HG02588 (cell line): ENCODE measurements around the gene ABCD3.
"Not testable (repeated sequence)": the region's sequence is repeated elsewhere in the genome, so short reads cannot be mapped to it uniquely, and the experiment has no call there.

ENCODE experiments used
- ATAC-seq: cut with Tn5 transposase; IDR thresholded peaks from one replicate; pipeline ENCODE4 v1.9.1; 2021; ENCODE audit warnings: mild to moderate bottlenecking, moderate library complexity; ENCODE audit not compliant: unreplicated experiment

The ABCD3 gene

DNA sequence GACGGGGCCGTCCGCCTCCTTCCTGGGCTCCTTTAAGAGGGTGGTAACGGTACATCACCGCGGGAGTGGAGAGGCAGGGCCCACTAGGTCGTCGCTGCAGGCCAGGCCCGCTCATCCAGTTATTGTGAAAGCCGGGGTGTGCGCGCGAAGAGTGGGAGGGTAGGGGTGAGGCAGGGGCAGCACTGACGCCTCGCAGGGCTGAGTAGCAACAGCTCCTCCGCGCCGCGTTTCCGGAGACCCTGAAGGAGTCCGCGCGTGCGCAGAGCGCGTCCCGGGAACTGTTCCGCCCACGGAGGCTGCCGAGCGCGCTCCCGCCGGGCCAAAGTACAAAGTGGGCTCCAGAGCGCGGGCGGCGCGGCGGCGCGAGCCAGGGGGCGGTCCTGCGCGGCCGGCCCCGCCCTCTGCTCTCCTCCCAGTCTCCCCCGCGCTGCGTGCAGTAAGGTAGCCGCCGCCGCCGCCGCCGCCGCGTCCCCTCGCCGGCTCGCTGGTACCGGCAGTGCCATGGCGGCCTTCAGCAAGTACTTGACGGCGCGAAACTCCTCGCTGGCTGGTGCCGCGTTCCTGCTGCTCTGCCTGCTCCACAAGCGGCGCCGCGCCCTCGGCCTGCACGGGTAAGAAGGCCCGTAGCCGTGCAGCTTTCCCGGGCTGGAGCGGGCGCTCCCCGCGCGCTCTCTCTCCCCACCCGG lies at the start of gene ABCD3:
Gene ABCD3 (plus strand): TSS at position 412 of the 686 bp plus-strand sequence. CDS start 90 bp downstream, at position 502.
- ATAC-seq, result peak; percentile 96

DNA sequence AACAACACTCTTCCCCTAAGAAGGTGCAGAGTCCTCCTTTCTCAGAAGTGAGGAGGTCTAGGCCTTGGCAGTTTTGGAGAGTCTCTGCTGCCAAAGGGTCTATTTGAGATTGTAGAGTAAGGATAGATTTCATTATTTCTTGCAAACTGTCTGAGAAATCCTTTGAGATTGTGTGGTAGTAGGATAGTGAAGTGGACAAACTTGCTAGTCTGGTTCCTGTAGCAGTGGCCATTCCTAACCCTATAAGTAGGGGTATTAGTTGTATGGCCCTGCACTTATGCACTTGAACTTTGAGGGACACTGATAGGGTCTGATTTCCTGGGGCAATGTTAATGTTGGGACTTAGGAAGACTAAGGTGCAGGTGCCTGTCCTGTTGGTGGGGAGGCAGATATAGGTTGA lies 45.4 kb upstream of the ABCD3 start:
- ATAC-seq, result not testable (repeated sequence)

DNA sequence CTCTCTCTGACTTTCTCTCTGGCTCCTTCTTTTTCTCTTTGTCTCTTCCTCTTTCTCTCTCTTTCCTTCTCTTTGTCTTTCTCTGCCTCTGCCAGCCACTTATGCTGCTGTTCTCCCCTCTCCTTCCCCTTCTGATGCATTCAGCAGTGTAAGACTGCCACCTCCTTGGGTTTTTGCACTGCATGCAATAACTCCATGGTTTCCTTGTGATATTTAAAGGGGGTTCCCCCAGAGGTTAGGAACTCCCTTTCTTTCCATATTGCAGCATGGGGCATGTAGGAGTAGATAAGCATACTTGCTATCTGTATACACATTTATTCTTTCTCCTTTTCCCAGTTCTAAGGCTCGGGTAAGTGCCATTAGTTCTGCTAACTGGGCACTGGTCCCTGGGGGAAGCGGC lies 44.9 kb upstream of the ABCD3 start:
- ATAC-seq, result not testable (repeated sequence)

DNA sequence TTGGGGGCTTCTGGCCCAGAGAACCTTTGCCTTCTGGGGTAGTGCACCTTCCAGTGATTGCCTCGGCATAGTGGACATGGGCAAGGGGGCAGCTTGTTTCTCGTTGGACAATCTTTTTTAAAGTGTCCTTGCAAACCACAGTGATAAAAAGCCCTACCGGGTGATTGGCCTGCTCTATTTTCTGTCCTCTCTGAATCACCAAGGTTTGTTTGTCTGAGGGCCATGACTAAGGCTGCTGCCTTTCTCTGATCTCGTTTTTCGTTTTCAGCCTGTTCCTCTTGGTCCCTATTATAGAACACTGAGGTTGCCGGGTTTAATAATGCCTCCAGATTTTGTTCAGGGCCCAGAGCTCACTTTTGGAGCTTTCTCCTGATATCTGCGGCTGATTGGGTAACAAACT lies 42.5 kb upstream of the ABCD3 start:
- ATAC-seq, result not testable (repeated sequence)

DNA sequence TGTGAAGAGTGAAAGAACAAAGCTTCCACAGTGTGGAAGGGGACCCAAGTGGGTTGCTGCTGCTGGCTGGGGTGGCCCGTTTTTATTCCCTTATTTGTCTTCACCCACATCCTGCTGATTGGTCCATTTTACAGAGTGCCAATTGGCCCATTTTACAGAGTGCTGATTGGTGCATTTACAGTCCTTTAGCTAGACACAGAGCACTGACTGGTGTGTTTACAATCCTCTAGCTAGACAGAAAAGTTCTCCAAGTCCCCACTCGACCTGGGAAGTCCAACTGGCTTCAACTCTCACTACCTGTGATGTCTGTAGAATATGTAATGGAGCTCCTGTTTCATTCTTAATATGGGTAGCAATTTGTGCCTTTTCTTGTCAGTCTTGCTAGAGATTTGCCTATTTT lies 39.7 kb upstream of the ABCD3 start:
- not testable (repeated sequence) for ATAC-seq

DNA sequence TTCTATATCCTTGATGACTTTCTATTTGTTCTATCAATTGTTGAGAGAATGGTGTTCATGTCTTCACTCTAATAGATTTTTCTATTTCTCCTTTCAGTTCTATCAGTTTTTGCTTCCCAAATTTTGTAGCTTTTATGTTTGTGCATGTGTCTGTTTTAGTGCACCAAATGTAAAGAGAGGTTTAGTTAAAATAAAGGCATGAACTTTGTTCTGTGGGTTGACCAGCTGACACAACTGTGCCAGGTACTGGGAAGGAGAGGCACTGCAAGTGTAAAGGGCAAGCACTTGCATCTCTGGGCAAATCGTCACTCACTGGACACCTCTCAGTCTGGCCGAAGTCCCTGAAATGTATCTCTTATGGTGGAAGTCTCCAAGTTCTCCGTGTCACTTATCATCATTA lies 38.6 kb upstream of the ABCD3 start:
- ATAC-seq, result no peak

DNA sequence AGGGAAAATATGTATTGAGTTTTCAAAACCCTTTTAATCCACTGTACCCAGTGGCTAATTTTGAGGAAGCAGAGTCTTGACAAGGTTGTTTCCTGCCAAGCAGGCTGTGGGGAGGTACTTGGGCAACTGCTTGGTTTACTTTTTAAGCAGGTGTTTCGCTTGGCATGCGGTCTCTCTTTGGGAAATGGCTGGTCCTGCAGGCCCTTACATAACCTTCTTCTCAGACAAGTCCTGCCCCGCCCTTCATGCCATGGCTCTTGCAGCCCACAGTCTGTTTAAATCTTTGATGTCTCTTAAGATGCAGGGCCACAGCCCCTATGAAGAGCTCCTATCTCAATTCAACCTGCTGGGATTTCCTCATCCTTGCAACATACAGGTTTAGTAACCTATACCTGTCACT lies 36.0 kb upstream of the ABCD3 start:
- ATAC-seq, result no peak

DNA sequence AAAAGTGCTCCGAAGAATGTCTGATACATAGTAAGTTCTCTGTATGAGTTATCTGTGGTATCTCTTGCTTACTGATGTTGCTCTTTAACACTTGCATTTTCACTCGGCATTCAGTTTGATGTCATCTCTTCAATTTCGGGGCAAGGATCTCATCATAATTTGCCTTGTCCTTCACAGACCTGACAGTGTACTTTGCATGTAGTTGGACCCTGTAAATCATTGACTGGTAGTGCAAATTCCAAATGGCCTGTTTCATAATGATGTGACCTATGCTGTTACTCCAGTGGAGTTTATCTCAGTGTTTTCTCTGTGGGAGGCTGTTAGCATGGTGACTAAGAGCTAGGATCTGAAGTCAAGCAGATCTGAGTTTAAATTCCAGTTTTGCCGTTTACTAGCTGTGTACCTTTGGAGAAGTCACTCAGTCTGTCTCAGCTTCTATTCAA lies 34.2 kb upstream of the ABCD3 start:
- peak; percentile 73 for ATAC-seq

DNA sequence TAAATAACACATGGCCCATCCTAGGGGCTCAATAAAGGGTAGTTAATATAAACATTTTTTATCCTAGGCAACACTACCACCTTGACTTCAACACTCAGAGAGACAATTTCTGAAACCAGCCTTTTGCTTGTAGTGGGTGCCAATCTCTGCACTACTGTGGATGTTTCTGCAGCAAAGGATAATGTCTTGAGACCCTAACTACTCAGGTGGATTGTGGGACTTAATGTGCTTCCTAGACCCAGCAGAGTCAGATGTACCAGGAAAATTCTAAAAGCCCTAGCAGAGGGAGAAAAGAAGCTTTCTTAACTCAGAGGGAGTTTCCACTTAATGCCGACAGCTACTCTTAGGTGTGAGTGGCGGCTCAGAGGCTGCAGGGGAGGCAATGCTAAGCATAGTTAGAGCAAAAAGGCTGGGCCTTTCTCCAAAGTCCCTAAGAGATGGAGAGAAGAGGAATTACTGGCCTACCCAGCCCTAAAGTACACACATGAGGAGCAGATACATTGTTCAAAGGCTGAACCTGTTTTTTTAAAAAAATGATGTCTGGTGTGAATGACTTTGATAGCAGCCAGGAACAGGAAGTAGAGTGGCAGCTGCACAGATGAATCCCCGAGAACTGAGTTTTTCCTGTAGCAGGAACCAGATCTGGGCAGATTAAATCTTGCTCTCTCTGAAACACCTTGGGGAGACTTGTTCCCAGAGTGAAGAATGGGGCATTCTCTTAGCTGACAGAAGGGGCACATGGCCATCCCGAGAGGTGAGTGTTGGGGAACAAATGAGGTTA lies 33.5 kb upstream of the ABCD3 start:
- ATAC-seq, result no peak

DNA sequence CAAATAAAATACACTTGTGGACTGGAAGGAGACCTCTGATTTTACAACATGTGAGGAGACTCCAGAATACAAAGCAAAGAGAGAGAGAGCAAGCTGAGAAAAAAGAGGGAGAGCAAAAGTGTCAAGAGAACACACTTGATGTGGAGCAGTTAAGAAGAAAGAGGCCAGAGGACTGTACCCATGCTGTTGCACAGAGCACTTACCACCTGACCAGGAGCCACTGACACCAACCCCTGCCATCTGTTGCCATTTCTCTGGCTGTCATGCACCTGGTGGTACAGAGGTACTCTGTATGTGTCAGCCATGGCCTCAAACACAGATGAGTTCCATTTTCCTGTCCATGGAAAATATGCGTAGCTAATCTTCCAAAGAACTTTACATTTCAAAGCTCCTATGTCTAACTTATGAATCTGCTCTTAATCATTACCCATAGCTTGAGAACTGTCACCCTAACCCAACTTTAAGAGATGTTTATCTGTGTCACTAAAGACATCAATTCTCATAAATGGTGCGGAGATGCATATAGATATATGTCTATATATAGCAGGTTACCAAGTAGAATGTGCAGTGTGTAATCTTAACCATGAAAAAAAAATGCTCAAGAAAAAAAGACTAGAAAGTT lies 32.8 kb upstream of the ABCD3 start:
- ATAC-seq, result no peak

DNA sequence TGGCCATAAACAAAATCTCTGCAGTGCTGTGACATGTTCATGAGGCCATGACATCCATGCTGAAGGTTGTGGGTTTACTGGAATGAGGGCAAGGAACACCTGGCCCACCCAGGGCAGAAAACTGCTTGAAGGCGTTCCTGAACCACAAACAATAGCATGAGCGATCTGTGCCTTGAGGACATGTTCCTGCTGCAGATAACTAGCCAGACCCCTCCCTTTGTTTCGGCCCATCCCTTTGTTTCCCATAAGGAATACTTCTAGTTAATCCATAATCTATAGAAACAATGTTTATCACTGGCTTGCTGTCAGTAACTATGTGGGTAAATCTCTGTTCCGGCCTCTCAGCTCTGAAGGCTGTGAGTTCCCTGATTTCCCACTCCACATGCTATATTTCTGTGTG lies 28.9 kb upstream of the ABCD3 start:
- ATAC-seq, result no peak

DNA sequence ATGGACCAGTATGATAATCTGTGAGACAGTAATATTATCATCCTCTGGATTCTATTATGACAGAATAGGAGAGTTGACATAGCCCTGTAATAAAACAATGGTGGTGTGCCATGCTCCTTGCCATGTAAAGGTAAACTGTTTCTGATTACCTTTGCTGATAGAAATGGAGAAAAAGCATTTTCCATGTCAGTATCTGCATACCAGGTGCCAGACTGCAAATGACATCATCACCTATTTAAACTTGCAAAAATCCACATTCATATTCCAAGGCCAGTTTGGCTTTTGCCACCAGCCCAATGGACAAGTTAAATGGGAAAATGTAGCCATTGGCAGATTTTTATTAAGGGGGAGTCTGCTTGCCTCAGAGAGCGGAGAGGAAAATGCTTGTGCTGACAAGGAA lies 23.9 kb upstream of the ABCD3 start:
- no peak for ATAC-seq

DNA sequence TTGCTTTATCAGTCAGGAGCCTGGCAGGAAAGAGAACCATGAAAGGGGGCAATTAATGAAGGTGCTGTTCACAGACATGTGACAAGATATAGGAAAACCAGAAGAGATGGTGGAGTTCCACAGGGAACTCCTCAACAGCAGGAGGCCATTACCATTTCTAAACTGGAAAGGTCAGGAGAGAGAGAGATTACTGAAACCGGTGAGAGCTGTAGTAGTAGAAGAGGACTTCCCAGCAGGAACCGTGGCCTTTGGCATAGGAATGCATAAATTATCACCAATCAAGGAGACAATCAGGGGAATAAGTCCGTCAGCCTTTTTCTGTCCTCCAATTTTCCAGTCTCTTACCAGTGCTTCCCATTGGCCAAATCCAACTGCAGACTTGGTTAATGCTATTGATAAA lies 23.0 kb upstream of the ABCD3 start:
- no peak for ATAC-seq

DNA sequence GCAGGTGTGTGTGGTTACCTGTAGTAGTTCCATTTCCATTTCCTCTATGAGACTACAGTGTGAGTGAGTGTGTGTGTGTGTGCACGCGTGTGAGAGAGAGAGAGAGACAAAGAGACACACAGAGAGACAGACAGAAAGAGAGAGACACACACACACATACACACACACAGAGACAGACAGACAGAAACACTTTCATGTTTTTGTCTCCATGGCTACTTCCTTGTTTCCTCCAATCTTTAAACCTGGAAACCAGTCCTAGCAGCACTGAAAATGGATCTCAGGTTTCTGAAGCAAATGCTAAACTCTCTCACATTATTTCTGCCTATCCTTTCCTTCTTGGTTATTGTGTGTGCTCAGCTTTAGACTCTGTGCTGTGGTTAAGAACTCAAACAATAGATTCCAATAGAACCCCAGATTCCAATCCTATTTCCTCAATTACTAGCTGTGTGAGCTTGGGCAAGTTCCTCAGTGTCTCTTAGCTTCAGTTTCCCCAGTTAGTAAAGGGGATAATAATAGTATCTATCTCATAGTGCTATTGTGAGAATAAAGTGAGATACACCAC lies 22.4 kb upstream of the ABCD3 start:
- no peak for ATAC-seq

DNA sequence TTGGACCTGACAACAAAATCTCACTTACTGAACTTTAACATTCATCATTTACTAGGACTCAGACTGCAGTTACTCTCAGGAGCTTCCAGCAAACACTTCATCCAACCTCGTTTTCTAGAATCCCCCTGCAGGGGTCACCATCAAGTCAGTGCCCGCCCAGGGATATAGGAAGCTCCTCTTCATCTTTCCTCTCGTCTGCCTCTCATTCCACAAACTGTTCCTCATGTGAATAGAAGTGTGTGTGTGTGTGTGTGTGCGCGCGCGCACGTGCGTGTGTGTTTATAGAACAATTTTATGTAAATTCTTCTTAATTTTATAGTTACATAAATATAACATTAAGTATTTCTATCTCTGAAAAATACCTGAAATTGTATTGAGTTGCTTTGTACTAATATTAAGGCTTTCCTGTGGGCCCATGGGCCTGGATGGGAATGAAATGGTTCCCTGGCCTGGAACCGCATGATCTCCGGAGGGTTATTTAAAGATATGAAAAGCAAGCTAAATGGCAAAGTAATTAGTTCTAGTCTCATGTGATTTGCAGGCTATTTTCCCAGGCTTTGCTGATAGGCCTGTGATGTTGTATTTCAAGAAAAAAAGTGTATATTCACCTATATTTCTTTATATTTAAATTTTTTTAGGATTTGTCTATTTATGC lies 21.7 kb upstream of the ABCD3 start:
- no peak for ATAC-seq

DNA sequence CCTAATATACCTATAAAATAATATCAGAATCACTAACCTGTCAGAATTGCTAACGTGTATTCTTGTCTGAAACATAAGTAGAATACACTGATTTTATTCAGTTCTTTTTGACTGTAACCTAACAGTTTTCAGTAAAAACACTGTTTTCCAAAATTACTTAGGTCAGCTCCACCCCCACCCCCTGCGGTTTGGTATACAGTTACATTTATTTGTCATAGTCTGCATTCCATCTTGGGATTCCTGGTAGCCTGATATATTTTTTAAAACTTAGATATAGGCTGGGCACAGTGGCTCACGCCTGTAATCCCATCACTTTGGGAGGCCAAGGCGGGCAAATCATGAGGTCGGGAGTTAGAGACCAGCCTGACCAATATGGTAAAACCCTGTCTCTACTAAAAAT lies 19.8 kb upstream of the ABCD3 start:
- no peak for ATAC-seq

DNA sequence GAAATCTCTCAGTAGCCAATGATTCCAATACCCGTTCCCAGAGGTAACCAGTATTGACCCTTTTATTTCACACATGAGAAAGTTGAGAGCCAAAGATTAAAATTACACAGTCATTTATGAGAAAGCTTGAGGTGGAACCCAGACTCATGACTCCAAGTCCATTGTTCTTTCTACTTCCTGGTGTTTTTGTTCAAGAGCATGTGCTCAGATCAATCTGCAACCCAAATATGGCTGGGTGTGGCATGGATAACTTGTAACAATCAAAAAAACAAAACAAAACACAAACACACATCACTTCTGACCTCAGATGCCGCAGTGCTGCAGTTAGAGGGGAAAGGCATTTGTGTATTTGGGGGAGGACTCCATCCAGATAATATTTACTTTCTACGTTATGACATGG lies 18.7 kb upstream of the ABCD3 start:
- no peak for ATAC-seq

DNA sequence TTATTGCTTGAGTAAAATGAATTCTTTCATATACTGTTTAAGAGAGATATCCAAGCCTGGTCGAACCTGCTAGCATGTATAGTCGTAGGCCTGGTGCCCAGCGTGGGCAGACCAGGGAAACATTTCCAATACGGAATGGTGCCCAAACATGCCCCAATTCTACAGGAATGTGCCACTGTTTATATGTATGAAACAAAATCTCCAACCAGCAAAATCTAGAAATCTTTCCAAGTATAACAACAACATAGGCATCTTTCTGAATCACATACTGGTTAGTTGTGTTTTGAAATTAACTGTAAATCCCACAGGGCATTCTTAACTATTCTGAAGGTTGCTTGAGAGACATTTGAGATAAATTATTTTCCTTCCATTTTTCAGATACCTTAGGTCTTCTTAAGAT lies 17.0 kb upstream of the ABCD3 start:
- ATAC-seq, result no peak

DNA sequence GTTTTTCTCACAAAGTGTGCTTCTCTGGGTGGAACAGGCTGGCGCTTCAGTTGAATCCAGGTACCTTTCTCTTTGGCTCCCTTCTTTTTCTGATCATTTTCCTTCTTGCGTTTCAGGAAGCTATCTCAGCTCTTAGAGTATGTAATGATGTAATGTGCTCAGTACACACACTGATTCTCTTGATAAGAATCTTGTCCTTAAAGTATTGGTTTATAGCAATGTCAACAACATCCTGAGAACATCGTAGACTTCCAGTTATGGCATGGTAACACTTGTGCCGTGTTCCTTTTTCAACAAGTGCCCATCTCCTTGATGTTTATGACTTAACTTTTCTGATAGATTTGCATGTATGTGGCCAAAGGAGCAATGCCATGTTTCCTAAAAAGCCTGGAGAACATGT lies 11.7 kb upstream of the ABCD3 start:
- no peak for ATAC-seq

DNA sequence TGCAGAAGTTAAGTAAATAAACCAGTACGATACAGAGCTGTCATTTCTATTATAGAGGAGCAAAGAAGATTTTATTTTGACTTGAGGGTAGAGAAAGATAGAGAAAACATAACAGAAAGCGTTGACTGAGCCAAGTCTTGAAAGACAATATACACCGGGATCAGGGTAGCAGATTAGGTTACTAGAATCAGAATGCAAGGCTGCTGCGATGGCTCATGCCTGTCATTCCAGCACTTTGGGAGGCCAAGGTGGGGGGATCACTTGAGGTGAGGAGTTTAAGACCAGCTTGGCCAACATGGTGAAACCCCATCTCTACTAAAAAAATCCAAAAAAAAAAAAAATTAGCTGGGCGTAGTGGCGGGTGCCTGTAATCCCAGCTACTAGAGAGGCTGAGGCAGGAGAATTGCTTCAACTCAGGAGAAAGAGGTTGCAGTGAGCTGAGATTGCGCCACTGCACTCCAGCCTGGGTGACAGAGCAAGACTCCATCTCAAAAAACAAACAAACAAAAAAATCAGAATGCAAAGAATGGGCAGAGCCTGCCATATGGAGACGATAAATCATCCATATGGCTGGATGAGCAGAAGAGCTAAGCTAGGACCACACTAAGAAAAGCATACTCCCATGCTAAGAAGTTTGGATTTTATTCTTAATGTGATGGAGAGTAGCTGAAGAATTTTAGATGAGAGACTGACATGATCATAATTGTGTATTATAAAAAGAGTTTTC lies 9.9 kb upstream of the ABCD3 start:
- ATAC-seq, result no peak

DNA sequence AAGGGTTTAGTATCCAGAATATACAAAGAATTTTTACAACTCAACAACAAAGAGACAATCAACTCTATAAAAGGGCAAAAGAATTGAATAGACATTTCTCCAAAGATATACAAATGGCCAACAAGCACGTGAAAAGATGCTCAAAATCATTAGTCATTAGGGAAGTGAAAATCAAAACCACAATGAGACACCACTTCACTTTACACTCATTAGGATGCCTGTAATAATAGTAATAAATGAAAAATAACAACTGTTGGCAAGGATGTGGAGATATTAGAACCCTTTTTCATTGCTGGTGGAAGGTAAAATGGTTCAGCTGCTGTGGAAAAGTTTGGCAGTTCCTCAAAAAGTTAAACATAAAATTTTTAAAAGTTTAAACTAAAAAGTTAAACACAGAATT lies 7.0 kb upstream of the ABCD3 start:
- ATAC-seq, result peak; percentile 73
